Large intestine (tissue), 3 donors: Measurements from ENCODE around the gene ARHGAP11A. TPM values are rescaled to one million over a fixed set of nuclear protein-coding genes. Genes with fewer than 3 reads are reported as not detected.

Source experiments
- DNase-seq, 2 donors: peaks; one replicate each; pipeline versions ENCODE4 v3.0.0 to v3.0.0-alpha.2; 2013
- H3K27ac ChIP-seq: one replicate; pipeline ENCODE4 v1.5.1; 2013; ENCODE audit warnings: low read length
- H3K27me3 ChIP-seq: 2 replicates; pipeline ENCODE4 v1.6.1; 2013; ENCODE audit warnings: low read length; ENCODE audit not compliant: control insufficient read depth, insufficient read depth
- H3K36me3 ChIP-seq: 2 replicates; pipeline ENCODE4 v1.6.1; 2013; ENCODE audit warnings: low read length; ENCODE audit not compliant: control insufficient read depth, insufficient read depth
- H3K4me1 ChIP-seq: one replicate; pipeline ENCODE4 v1.6.1; 2013; ENCODE audit warnings: low read length; ENCODE audit not compliant: control insufficient read depth, insufficient read depth
- H3K4me3 ChIP-seq: one replicate; pipeline ENCODE4 v1.5.1; 2013; ENCODE audit warnings: low read length
- H3K9me3 ChIP-seq: one replicate; pipeline ENCODE4 v1.6.1; 2013; ENCODE audit warnings: mild to moderate bottlenecking, low read depth, low read length, moderate library complexity; ENCODE audit not compliant: control insufficient read depth
- WGBS: methylation state at CpG from one replicate; pipeline ENCODE4 v1.1.5; 2013; ENCODE audit warnings: low lambda C conversion rate; ENCODE audit not compliant: insufficient coverage; 5-methylcytosine and 5-hydroxymethylcytosine counted together
- polyA plus RNA-seq: library from polyadenylated mRNA; unstranded; fragments of 120-200 nt; gene quantifications from one replicate; pipeline ENCODE4 v1.2.1, GENCODE V29; 2013

Gene ARHGAP11A
- polyA plus RNA-seq, 1 donor: 15.3 TPM

DNA sequence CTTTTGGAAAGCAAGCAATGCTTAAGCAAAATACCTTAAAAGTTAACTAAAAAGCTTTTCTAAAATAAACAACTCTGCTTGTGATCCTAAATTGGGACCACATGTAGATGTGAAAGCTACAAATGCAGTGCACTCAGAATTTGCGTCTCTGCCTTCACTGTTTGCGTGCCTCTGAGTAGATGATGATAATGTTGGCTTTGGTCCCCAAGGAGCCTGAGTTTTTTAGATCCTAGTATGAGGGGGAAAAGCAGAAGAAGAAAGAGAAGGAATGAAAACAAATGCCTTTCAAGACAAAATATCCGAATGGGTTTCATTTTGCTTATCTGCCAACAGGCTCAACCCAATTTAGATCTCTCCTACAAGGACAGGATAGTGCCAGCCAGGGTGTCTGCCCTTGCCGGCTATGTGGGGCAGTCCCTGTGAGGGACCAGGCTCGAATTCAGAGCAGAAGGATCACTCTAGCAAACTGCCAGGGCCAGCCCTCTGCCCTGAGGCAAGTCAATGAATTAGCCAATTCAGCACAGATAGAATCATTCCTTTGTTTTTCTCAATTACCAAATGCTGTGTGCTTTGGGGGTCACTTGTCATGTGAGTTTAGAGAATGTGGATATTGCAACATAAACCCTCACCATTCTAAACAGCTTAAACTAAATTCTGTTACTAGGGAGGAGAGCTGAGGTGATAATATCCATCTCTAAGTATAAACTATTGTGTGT, 54.8 kb downstream of the ARHGAP11A start:
- Histone ChIP-seq H3K36me3 (no peaks in the 10 kb centered on the region), H3K4me1 (no peaks in the 10 kb centered on the region), H3K27ac (no peak overlapping the region), H3K27me3 (no peaks in the 10 kb centered on the region), H3K9me3 (no peaks in the 10 kb centered on the region), H3K4me3 (no peak overlapping the region)
- no peak for DNase-seq
- WGBS: 100% methylated on average over 1 of the region's 5 CpGs

DNA sequence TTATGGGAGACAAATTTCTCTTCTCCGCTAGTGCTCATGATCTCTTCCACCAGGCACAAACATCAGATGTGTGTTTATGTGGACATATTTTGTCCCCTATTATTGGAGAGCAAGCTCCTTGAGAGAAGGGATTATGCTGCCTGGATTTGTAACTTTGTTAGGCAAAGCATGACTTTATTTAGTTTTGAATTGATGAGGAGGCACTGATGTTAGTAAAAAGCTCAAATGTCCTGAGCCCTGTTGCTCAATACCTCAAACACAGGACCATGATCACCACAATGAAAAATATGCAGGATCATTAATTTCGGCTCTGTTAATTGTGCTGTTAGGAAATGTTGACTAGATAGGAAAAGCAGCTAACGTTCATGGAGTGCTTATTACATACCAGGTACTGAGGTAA, 55.3 kb downstream of the ARHGAP11A start:
- Histone ChIP-seq H3K9me3 (no peaks in the 10 kb centered on the region), H3K4me1 (no peaks in the 10 kb centered on the region), H3K4me3 (no peak overlapping the region), H3K27me3 (no peaks in the 10 kb centered on the region), H3K36me3 (no peaks in the 10 kb centered on the region), H3K27ac (no peak overlapping the region)
- WGBS: no CpG with 5 or more reads among the region's 3 CpGs
- DNase-seq: no peak

DNA sequence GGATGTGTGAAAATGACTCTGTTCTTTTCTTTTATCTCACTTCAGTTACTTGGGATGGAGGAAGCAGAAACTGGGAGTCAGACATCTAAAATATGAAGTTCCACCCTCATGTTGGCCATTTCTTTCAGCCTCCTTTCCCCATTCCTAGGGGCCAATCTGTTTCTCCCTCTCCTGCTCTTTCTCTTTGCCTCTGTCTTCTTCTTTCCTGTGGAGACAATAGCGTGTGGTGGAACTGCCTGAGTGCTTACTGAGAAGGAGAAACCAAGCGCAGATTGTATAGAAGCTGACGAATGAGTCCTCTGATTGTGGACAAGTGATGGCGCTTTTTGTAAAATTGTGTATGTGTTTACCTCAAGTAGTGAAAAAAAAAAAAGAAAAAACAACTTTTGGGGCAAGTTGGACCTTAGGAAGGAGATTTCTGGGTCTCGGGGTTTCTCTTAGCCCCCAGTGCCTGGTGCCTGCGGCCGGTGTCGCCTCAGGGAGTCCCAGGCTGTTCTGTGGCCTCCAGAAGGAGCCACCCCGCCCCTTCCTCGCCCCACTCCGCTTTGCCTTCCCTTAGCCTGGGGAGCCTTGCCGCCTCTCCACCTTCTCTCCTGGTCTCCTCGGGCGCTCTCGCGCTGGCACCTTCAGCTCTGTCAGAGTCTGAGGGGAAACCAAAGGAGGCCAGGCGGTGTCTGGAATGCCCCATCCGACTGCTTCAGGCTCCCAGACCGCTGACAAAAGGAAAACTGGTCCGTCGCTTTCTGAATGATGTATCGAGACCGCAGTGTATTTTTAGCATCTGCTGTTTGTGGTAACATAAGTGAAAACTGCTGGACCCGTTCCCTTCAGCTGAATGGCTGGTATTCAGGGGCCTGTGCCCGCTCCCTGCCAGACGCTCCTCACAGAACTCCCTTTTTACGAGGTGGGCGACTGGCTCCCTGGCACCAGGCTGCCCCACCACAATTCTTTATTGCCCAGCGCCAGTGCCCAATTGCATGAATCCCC, 56.3 kb downstream of the ARHGAP11A start:
- H3K27me3 ChIP-seq: no peaks in the 10 kb centered on the region
- no peaks in the 10 kb centered on the region for H3K4me1 ChIP-seq
- WGBS: no CpG with 5 or more reads among the region's 29 CpGs
- H3K9me3 ChIP-seq: no peaks in the 10 kb centered on the region
- DNase-seq: no peak
- no peaks in the 10 kb centered on the region for H3K36me3 ChIP-seq
- H3K4me3 ChIP-seq: no peak overlapping the region
- no peak overlapping the region for H3K27ac ChIP-seq

DNA sequence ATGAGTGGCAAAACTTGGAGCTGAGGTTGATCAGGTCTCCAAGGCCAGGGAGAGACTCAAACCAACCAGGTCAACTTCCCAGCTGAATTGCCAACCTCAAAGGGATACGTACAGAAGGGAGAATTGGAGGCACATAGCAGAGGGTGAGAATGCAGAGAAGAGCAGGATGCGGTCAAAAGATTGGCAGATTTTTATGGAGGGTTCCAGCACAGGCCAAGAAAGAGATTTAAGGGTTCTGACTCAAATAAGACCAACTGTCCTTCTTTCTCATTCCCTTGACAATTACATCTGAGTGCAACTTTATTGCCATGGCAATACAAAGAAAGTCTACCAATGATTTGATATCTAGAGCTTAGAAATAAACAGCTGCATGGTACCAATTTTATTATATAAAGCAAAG, 59.4 kb downstream of the ARHGAP11A start:
- WGBS: 88% methylated on average over 1 of the region's 2 CpGs
- H3K4me1 ChIP-seq: peaks cover 3% of the 10 kb centered on the region

DNA sequence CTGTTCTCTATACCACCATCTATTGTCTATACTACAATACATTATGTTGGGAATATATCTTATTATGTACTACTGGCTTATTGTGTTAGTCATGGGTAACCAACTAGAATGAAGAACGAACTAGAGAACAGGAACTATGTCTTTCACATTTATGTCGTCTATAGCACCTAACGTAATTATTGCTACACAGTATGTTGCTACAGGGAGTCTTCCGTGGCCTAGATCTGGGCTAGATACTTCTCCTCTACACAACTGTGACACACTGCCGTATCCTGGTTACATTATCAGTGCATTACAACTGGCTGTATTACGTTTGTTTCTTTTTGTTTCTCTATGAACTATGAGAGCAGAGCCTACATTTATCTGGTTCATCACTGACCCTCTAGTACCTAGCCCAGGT, 60.2 kb downstream of the ARHGAP11A start:
- Histone ChIP-seq H3K27ac (no peak overlapping the region), H3K9me3 (no peaks in the 10 kb centered on the region), H3K4me1 (peaks cover 3% of the 10 kb centered on the region), H3K4me3 (no peak overlapping the region), H3K36me3 (no peaks in the 10 kb centered on the region), H3K27me3 (no peaks in the 10 kb centered on the region)
- no peak for DNase-seq
- 81% methylated on average over 4 of the region's 6 CpGs for WGBS

More for the DNA sequence above, 59.4 kb downstream of the ARHGAP11A start:
- Histone ChIP-seq H3K9me3 (no peaks in the 10 kb centered on the region), H3K27ac (no peak overlapping the region), H3K27me3 (no peaks in the 10 kb centered on the region), H3K36me3 (no peaks in the 10 kb centered on the region), H3K4me3 (no peak overlapping the region)
- DNase-seq: no peak

DNA sequence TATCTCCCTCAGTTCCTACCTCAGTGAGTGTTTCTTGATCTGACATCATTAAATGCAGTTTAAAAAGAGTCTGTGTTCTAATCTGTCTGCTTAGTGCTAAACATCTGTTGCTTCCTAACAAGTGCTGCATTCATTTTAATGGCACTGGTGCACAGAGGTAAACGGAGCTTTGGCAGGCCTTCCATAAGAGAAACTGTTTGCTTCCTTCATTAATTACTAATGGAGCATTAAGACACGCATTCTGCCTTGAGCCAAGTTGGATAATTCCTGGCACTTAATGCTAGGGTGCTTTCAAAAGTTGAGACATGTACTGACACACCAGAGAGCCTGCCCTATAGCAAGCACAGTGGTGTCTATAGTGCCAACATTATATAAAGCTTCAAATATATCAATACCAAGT, 60.9 kb downstream of the ARHGAP11A start:
- H3K9me3 ChIP-seq: no peaks in the 10 kb centered on the region
- no peak overlapping the region for H3K27ac ChIP-seq
- no peaks in the 10 kb centered on the region for H3K36me3 ChIP-seq
- H3K27me3 ChIP-seq: no peaks in the 10 kb centered on the region
- no peak overlapping the region for H3K4me3 ChIP-seq
- H3K4me1 ChIP-seq: peaks cover 3% of the 10 kb centered on the region
- no peak for DNase-seq
- no CpG with 5 or more reads among the region's 2 CpGs for WGBS

DNA sequence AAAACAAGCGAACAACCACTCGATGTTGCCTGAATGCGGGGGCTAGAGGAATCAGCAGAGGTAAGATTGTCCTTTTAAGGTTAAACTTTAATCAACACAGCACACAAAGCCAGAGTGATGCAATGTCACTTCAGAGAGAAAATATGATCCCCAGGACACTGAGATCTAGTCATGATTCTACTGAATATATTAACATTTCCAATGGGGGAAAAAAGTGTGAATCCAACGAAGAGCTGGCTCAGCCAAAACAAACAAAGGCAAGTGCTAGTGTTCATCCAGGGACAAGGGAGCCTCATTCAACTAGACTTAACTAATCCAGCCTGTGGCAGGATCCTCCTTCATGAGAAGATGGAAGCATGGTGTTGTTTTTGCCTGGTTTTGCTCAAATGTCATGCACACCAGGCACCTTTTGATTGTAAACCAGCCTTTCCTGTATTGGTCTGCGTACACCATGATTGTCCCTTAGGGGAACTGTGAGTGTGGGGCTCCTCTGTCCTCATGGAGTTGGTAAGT, 62.0 kb downstream of the ARHGAP11A start:
- H3K4me3 ChIP-seq: no peak overlapping the region
- no peaks in the 10 kb centered on the region for H3K36me3 ChIP-seq
- H3K9me3 ChIP-seq: no peaks in the 10 kb centered on the region
- peak in 1 of 2 donors; percentile 13 for DNase-seq
- H3K27me3 ChIP-seq: no peaks in the 10 kb centered on the region
- no peak overlapping the region for H3K27ac ChIP-seq
- peaks cover 3% of the 10 kb centered on the region for H3K4me1 ChIP-seq
- WGBS: no CpG with 5 or more reads among the region's 5 CpGs

DNA sequence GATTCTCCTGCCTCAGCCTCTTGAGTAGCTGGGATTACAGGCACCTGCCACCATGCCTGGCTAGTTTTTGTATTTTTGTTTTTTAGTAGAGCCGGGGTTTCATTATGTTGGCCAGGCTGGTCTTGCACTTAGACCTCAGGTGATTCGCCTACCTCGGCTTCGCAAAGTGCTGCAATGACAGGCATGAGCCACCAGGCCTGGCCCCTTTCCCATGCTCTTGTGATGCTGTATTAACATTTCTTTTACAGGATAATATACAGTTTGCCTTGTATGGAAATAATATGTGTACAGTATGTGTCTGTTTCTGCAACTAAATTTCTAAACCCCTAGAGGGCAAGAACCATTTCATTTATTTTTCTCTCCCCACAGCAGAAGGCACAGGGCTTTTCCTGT, 64.0 kb downstream of the ARHGAP11A start:
- peaks cover 3% of the 10 kb centered on the region for H3K4me1 ChIP-seq
- H3K27me3 ChIP-seq: no peaks in the 10 kb centered on the region
- H3K27ac ChIP-seq: no peak overlapping the region
- no peak for DNase-seq
- WGBS: 100% methylated on average over 2 of the region's 4 CpGs
- H3K9me3 ChIP-seq: no peaks in the 10 kb centered on the region
- no peaks in the 10 kb centered on the region for H3K36me3 ChIP-seq
- H3K4me3 ChIP-seq: no peak overlapping the region

DNA sequence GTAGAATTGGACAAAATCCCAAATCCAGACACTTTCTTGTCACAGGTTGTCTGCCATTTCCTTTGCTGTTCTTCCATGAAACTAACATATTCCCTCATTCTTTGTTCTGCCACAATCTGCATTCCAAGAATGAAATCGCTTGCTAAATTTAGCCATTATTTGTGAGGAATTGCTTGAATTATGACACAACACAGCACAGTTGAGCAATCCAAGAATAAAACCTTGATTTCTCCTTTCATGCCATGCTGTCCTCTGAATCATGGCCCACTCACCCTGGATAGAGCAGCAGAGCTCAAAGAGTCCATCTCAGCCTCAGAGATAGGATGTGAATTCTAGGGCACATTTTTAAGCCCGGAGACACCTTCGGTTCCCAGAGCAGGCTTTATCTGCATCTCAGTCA, 67.3 kb downstream of the ARHGAP11A start:
- Histone ChIP-seq H3K4me3 (no peak overlapping the region), H3K36me3 (no peaks in the 10 kb centered on the region), H3K27me3 (no peaks in the 10 kb centered on the region), H3K9me3 (no peaks in the 10 kb centered on the region), H3K27ac (no peak overlapping the region), H3K4me1 (no peaks in the 10 kb centered on the region)
- no peak for DNase-seq
- 100% methylated on average over 1 of the region's 3 CpGs for WGBS

DNA sequence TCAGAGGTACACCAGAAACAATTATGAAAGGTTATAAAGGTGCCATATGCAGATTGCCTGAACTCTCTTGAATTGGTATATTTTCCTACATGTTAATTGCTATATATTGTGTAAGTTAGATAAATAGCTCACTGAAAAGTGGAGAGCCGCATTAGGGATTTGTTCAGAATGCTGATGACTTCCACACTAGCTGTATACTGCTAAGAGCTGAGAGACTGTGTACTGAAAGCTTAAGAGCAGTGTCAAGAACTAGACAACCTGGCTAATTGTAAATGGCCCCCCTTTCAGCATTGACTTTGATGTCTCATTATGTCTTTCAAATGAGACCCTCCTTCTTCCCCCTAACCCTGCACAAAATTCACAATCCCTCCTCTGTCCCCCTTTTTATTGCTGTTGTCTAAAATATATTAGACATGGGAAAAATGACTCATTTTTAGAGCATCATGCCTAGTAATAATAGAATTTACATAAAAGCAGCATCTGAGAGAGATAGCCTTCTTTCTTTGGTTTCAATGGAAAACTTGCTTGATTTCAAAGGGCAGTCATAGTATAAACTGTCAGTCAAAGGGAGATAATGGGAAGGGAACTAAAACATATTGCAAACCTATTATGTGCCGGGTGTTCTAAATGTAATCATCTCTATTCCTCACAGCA, 67.8 kb downstream of the ARHGAP11A start:
- no CpG with 5 or more reads among the region's 2 CpGs for WGBS
- Histone ChIP-seq H3K36me3 (no peaks in the 10 kb centered on the region), H3K9me3 (no peaks in the 10 kb centered on the region), H3K27me3 (no peaks in the 10 kb centered on the region), H3K4me3 (no peak overlapping the region), H3K27ac (no peak overlapping the region), H3K4me1 (no peaks in the 10 kb centered on the region)
- no peak for DNase-seq
